GM21526 (cell line): ENCODE results near the gene GID8.
A peak's percentile ranks its signal among the peaks of the same experiment; 100 is the strongest.

ENCODE experiments used
- ATAC-seq: cut with Tn5 transposase; IDR thresholded peaks from one replicate; pipeline ENCODE4 v1.9.1; 2021; ENCODE audit warnings: moderate library complexity; ENCODE audit not compliant: unreplicated experiment, low FRiP score

Gene GID8

DNA sequence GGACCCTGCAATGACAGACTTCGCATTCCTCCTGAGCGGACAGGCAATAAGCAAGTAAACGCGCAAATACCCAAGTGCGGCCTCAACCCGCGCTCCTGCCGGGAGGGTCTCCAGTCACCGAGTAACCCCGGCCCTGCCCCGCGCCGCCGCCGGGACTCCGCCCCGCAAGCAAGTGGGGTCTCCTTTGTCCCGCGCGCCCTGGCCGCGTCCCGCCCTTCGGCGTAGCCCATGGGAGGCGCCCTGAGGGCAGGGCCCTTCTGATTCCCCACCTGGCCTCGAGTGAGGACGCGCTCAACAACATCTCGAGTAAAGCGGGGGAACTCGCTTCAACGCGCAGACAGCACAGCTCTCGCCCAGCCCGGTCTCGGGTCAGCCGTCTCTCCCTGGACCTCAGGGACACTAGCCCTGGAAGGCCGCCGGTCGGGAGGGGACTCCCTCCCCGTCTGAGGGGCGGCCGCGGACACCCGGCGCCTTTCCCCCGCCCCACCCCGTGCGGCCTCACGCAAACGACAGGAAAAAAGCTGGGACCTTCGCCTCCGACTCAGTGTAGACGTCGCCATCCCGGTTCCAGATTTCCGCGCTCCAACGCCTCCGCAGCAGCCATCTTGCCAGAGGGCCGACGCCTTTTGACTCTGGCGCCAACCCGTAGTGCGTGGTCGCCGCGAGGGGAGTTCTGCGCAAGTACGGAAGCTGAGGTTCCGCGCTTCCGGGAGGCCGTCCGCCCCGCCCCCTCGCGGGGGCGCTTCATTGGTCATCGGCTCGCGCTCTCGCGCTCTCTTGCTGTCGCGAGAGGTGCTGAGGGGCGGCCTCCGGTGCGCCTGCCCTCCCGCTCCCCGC, 461 bp upstream of the GID8 start:
- peak; percentile 79 for ATAC-seq

DNA sequence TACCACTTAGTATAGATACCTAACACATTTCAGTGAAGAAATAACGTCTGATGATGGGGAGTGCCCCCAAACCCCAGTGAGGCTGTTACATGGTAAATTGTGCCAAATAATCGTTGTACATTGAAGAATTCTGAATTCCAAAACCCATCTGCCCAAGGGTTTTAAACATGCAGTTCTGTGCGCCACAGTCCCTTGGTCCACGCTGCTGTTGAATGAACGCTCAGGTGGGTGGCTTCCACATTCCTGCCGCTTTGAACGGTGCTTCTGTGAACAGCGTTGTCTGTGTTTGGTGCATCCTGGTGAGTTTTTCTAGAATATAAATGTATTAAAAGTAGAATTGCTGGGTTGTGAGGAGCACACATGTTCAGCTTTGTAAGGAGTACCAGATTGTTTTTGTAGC, 2.9 kb downstream of the GID8 start:
- no peak for ATAC-seq

DNA sequence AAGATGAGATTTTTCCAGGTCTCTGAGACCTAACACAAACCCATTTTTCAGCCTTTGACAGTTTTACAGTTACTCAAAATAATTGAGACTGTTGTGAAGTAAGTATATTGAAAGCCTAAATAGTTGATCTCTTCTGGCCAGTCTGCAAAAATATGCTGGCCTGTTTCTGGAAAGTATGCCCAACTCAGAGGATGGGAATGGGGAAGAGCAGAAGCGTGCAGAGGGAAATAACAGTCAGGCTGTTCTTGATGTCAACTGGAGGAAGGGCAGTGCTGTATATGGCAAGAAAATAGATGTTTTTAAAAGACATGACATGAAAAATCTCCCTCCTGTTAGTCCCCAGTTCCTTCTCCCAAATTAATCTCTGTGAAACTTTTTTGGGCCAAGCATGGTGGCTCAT, 3.8 kb downstream of the GID8 start:
- ATAC-seq, result no peak

DNA sequence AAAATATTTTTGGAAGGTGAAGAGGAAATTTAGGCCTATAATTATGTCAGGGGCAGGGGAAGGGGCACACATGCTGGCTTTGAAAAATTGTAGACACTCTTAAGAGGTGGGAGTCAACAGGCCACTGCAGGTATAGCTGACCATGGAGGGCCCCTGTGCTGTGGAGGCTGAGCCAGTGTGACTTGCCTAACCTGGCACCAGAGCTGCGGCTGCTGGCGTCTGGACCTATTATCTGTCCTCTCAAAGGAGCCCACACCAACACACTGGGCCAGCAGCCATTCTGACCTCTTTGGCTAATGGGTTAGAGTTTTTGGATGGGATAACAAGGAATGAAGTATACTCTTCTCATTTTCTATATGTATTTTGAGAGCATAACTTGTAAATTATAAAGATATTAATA, 4.5 kb downstream of the GID8 start:
- no peak for ATAC-seq

DNA sequence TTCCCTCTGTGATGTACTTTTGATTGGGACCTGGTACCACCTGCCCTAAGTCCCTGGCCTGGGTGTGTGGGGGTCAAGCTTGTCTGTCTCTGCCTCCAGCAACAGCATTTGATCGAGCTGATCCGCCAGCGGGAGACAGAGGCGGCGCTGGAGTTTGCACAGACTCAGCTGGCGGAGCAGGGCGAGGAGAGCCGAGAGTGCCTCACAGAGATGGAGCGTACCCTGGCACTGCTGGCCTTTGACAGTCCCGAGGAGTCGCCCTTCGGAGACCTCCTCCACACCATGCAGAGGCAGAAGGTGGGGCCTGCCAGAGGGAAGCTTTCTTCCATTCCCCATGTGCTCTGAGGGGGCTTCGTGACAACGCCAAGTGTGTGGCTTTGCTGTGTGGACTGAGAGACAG, 5.4 kb downstream of the GID8 start:
- no peak for ATAC-seq

DNA sequence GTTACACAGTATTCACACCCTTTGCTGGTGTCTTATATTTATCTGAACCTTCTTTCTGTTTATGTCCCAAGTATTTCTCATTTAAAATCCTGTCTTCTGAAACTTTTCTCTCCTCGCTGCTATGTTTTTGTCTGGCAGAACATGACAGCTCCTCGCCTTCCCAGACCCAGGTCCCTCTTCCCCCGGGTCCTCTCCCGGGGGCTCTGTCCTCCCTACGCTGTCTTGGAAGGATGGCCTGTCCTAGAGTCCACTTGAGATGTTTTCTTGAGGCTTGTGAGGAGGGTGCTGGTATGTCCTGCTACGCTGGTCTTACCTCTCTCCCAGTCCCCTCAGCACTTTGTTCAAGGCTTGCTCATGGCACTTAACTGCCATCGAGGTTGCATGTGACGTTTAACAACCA, 6.2 kb downstream of the GID8 start:
- no peak for ATAC-seq

DNA sequence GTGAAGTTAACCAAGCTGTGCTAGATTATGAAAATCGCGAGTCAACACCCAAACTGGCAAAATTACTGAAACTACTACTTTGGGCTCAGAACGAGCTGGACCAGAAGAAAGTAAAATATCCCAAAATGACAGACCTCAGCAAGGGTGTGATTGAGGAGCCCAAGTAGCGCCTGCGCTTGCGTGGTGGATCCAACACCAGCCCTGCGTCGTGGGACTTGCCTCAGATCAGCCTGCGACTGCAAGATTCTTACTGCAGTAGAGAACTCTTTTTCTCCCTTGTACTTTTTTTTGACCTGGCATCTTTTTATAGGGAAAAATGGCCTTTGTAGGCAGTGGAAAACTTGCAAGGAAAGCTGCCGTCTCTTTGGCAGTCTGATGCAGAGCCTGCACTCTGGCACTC, 6.8 kb downstream of the GID8 start:
- ATAC-seq, result no peak

DNA sequence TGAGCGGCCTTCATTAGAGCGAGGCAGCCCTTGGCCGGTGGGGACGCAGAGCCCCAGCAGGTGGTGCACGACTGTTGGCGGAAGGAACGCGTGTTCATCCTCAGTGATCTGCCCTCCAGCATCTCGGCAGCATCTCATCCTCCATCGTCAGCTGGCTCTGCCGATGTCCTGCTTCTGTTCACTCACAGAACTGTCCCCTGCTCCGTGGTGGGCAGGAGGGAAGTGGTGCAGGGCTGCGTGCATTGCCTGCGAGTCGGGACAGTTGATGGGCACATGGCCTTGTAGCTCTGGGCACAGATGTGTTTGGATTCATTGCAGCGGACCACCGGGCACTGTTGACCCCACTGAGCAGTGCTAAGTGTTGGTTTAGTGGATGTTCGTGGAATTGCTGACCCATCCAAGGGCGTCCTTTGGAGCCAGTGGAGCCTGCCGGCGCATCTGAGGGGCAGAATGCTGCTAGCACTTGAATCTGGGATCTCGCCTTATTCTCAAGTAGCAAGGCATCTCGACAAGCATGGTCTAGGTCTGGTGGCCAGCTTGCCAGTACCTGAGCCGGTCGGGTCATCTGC, 7.9 kb downstream of the GID8 start:
- ATAC-seq, result no peak

DNA sequence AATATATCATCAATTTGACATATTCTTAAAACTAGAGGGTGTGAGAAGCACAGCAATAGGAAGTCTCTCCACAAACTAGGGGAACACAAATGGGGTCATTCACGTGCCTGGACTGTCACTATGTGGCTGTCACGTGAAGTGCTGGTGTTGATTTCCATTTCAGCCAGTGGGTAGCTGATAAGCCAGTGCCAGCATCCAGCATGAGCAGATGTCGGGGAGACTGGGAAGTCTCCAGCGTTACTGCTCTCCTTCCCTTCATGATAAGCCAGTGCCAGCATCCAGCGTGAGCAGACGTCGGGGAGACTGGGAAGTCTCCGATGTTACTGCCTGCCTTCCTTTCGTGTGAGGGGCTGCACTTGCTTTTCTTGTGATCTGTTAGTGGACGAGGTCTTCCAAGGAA, 9.0 kb downstream of the GID8 start:
- no peak for ATAC-seq

DNA sequence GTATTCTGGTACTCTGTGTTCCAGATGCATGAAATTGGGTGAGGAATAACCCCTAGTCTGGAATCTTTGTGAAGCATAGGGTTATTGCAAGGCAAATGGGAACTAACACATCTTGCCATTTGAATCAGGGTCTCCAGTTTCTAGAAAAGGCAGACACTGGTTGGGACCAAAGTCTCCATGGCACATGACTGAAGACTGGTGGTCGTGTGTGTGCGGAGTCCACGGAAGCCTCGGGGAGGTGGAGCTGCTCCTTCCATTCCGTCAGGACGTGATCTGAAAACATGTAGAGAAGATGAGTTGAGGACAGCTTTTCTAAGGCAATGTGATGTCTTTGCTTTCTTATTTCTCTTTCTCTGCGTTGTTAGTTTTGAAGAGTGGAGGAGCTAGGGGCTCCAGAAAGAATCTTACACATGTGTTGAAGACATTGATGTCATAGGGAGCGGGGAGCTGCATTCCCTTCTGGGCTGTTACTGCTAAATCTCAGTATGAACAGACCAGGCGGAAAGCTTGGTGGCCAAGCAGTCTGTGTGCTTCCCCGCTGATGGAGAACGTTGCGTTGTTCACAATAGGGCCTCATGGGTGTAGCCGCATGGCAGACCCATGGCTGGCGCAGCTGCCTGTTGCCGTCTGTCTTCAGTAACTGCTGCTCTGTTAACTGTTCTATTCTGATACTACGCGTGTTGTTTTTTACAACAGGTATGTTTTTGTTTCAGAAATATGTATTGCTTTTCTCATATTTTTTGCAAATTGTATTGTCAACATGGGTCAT, 9.8 kb downstream of the GID8 start:
- ATAC-seq, result no peak

DNA sequence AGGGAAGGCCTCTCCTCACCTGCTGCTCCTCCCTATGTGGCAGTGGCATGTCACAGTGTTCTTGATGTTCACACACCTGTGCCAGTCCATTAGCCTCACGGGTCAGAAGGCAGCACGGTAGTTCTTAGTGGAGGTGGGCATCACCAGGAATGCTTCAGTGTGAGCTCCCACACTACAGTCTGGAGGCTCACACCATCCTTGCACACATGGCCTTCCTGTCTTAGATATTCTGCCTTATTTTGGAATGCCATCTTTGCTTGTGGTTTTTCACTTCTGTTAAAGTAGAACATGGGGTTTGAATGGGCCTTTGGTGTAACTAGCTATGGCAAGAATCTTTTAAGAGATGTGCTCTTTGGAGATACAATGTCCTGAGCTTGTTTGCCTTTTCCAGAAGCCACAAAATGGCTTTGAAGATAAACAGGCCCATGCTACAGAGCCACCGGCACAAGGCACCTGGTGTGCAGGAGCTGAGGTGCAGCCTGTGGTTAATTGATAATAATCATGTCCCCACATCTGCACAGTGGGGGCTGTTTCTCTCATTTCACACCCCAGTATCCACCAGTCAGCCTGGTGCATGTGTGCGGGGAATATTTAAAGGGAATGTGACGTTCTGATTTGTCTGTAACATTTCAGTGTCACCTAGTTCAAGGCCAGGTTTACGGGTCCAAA, 11.3 kb downstream of the GID8 start:
- no peak for ATAC-seq

DNA sequence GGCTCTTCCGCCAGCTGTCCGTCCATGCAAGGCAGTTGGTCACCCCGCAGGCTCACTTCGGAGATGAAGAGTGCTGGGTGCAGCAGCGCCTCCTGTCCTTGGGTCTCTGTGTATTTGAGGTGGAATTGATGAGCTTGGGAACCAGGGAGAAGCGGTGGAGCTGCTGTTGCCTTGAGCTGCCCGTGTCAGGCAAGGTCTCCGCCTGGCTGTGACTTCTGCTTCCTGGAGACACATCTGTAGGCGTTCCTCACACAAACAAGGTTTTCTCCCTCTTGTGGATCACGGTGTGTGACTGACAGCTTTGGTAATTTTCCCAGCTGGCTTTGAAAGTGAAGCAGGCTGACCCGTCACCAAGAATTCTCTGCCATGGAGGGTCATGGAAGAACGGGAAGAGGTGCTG, 12.0 kb downstream of the GID8 start:
- ATAC-seq, result no peak

DNA sequence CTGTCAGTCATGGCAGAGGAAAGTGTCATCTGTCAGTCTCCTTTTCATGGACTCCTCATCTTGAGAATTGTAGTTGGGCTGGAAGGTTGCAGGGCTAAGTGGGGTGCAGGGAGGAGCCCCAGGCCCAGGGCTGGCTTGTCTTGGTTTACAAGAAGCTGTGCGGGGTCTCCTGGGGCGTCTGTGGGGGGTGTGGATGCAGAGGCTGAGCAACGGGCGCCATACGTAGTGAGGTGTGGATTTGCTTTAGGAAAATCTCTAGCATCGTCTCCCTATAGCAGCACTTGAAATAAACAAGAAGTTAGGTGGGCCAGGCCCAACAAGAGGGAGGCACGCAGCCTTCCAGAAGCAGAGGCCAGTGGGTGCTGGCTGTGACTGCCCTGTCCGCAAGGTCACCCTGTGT, 12.8 kb downstream of the GID8 start:
- no peak for ATAC-seq

DNA sequence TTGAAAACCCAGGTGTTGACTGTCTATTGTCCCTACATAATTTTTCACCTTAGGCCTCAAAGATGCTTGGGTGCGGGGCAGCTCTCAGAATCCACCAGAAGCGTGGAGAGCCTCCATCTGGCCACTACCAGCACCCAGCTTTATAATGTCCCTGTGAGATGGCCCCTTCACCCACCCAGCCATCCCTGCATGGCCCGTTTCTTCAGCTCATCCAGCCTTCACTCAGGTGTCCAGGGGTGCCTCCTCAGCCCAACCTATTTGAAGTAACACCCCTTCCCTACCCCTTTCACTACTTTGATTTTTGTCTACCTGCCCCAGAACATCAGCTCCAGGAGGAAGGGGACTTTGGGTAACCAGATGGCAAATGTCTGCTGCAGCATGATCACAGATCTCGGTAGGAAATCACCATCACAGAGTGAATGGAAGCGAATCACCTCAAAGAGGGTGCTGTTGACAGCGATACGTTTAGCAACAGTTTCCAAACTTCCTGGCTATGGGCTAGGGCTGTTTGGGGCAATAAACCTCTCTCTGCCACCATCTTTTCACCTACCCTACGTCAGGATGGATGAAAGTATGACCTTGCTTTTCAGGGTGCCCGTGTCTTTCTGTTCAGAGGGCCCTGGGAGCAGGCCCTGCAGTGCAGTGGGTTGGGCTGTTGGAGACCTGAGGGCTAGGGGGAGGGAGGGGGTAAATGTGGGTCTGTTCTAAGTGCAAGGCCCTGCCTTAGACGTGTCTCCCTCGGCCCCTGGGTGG, 13.4 kb downstream of the GID8 start:
- no peak for ATAC-seq

DNA sequence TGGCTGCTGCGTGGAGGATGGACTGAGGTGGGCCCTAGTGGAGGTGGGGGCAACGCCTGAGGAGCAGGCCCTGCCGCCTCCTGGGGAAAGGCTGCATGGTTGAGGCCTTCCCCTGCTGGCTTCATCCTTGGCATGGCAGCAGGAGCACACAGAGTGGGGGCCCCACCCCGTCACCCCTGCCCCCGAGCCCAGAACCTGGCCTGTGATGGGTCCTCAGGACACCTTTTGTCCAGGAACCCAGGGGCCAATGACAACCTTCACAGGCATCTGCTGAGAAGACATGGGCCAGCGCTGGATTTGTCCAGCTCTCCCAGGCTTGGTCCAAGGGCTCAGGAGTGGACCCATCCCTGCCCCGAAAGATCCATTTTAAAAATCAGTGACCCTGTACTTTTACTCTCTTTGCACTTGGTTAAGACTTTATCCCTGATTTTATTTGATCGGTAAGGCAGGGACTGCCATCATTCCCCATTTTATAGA, 14.0 kb downstream of the GID8 start:
- ATAC-seq, result no peak

DNA sequence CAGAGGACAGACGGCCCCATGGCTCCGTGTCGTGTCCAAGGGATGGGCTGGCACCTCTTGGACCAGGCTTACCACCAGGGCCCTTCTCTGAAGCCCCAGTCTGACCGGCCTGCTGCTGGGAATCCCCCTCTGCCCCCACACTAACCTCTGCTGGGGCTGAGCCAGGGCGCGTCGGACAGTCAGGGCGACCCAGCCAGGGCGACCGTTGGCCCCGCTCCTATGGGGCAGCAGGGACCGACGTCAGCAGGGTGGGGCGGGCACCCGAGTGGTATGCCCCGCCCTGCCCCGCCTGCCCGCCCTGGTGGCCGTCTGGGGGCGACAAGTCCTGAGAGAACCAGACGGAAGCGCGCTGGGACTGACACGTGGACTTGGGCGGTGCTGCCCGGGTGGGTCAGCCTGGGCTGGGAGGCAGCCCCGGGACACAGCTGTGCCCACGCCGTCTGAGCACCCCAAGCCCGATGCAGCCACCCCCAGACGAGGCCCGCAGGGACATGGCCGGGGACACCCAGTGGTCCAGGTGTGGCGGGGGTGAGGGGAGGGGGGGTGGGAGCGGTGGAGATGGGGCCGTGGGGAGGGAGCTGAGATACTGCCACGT, 14.5 kb downstream of the GID8 start, which contains the start of gene SLC17A9:
SLC17A9 (plus strand) TSS at position 337 of the 595 bp plus-strand sequence; CDS start at position 459, 122 bp downstream.
- ATAC-seq, result peak; percentile 40

DNA sequence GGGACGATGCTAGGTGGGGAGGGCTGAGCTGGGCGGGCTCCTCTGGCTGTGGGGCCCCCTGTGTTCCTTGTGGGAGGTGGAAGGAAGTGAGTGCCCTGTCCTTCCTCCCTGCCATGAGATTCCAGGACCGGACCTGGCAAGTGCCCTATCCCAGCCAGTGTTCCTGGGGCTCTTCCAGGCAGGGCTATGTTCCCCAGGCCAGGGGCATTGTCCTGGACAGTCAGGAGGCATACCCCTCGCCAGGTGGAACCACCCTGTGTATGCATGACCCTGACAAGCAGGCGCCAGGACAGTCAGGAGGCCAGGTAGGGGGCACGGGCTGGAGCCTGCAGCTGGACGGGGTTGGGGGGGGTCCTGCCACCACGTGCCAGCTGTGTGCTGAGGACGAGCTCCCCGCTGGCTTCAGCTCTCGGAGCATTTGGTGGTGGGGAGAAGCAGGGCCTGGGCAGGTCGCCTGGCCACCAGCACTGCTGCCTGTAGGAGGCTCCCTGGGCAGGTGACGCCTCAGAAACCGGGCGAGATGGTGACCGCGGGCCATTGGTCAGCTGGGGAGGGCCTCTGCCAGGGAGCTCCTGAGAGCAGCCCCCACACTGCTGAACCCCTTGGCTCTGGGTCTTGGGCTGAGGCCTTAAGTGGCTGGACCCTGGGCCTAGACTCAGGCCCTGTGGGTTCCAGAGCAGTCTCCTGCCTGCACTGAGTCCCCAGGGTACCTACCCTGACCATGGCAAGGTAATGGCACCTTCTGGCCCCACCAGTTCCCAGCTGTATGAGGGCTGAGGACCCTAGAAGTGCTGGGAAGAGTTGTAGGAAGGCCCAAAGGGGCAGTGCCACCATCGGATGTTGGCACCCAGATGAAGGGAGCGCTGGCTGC, 15.3 kb downstream of the GID8 start:
- ATAC-seq, result no peak

DNA sequence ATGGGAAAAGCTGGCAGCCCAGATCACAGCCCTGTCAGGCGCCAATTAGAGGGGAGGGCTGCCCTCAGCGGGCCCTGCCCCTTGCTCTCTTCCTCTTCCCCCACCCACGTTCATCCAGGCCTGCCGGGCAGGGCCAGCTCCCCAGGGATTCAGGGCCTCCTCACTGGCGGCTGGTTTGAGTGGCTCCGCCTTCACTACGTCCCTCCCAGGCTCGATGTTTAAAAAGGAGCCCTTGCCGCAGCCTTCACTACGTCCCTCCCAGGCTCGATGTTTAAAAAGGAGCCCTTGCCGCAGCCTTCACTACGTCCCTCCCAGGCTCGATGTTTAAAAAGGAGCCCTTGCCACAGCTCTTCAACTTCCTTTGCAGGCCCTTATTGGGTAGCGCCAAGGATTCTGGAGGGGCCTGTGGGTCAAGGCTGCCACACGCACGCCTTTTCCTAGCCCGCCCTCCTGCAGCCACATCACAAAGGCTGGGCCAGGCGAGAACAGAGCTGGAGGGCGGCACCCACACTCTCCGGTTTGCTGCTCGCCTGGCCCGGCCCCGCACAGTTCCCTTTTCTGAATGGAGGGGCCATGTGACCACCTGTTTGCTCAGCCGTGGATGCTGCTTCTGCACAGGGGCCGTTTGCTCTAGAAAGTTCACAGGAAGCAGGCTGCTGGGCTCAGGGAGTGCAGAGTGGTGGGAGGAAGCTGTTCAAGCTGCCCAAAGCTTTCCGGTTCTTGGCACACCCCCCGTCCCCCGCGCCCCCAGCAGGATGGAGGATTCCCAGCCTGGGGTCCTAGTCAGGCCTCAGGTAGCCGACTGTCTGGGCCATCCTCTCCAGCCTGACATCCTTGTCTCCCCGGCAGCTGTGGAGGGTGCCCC, 16.1 kb downstream of the GID8 start:
- peak; percentile 69 for ATAC-seq
